Coronary artery (tissue), 2 donors: ENCODE results near the gene NCAN.

Experiments used
- DNase-seq: peaks from one replicate; pipeline ENCODE4 v3.0.0-alpha.2; 2017; ENCODE audit warnings: low spot score
- H3K27ac ChIP-seq, 2 donors: fragments of 200-600 bp; sonication (generic); one replicate each; pipeline ENCODE4 v1.5.1; 2016 to 2019
- H3K4me3 ChIP-seq: fragments of 200-600 bp; sonication (generic); 2 replicates; pipeline ENCODE4 v1.5.1; 2016; ENCODE audit warnings: mild to moderate bottlenecking, moderate library complexity
- CTCF ChIP-seq: fragments of 200-600 bp; sonication (generic); IDR thresholded peaks from one replicate; pipeline ENCODE4 v1.5.1; 2019; ENCODE audit warnings: antibody characterized with exemption

NCAN gene

DNA sequence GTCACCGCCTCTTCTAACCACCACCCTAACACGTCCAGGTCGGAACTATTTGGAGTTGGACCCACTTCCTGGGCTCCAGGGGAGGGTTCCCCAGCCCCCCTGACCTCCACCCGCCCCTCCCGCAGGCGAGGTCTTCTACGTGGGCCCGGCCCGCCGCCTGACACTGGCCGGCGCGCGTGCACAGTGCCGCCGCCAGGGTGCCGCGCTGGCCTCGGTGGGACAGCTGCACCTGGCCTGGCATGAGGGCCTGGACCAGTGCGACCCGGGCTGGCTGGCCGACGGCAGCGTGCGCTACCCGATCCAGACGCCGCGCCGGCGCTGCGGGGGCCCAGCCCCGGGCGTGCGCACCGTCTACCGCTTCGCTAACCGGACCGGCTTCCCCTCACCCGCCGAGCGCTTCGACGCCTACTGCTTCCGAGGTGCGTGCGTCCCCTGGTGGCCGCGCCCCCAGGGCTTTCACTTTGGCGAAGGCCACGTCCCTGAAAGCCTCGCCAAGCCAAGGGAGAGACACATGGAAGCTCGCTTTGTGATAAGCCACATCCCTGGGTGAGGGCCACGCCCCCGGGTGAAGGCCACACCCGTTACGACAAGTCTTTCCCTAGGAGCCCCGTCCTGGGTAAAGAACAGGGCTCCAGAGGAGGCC is 13.2 kb downstream of the NCAN start:
- peak; percentile 16 for TF ChIP-seq CTCF
- Histone ChIP-seq H3K27ac (no peak overlapping the region), H3K4me3 (peak overlapping the region; percentile 64)
- no peak for DNase-seq

GRCh38 chr19:19226204-19226603 is 14.4 kb downstream of the NCAN start:
- H3K4me3 ChIP-seq, result no peak overlapping the region
- no peak overlapping the region for H3K27ac ChIP-seq
- no peak for DNase-seq
- no peak for TF ChIP-seq CTCF

GRCh38 chr19:19226663-19227062 is 14.9 kb downstream of the NCAN start:
- TF ChIP-seq CTCF, result no peak
- DNase-seq, result no peak
- no peak overlapping the region for H3K4me3 ChIP-seq

DNA sequence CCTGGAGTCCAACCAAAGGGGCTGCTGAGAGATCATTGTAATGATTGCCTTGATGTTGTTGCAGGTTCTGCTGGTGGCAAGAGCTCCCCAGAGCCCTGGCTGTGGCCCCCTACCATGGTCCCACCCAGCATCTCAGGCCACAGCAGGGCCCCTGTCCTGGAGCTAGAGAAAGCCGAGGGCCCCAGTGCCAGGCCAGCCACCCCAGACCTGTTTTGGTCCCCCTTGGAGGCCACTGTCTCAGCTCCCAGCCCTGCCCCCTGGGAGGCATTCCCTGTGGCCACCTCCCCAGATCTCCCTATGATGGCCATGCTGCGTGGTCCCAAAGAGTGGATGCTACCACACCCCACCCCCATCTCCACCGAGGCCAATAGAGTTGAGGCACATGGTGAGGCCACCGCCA is 15.5 kb downstream of the NCAN start:
- DNase-seq, result no peak

More at GRCh38 chr19:19226663-19227062, 14.9 kb downstream of the NCAN start:
- H3K27ac ChIP-seq, result no peak overlapping the region

DNA sequence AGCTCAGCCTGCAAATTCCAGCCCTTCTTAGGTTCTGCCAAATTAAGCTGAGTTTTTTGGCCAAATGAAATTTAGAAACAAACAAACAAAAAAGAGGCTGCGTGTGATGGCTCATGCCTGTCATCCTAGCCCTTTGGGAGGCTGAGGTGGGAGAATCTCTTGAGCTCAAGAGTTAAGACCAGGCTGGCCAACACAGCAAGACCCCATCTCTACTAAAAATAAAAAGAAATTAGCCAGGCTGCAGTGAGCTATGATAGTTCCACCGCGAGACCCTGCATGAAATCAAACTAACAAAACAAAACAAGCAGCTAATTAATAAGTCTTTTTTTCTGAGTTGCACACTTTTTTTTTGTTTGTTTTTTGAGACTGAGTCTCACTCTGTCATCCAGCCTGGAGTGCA is 17.9 kb downstream of the NCAN start:
- no peak overlapping the region for H3K27ac ChIP-seq
- DNase-seq, result no peak
- no peak for TF ChIP-seq CTCF
- no peak overlapping the region for H3K4me3 ChIP-seq

More for the DNA sequence above, 15.5 kb downstream of the NCAN start:
- Histone ChIP-seq H3K27ac (no peak overlapping the region), H3K4me3 (no peak overlapping the region)
- TF ChIP-seq CTCF, result no peak

GRCh38 chr19:19230999-19231398 is 19.2 kb downstream of the NCAN start:
- TF ChIP-seq CTCF, result no peak
- no peak for DNase-seq
- Histone ChIP-seq H3K4me3 (no peak overlapping the region), H3K27ac (no peak overlapping the region)

GRCh38 chr19:19232261-19232721 is 20.5 kb downstream of the NCAN start:
- Histone ChIP-seq H3K27ac (no peak overlapping the region), H3K4me3 (no peak overlapping the region)
- no peak for TF ChIP-seq CTCF
- no peak for DNase-seq
